ENCODE results near the gene GSTP1. TPM values are rescaled to one million over a fixed set of nuclear protein-coding genes. Genes with fewer than 3 reads are reported as not detected.
"Not testable (repeated sequence)": the region's sequence is repeated elsewhere in the genome, so short reads cannot be mapped to it uniquely, and the experiment has no call there.

GSTP1 gene
- total RNA-seq, 1 donor from 2014 or later: 1,181 TPM

GRCh38 chr11:67594480-67594879 is 10.9 kb downstream of the GSTP1 start:
- DNase-seq (ENCODE audit: extremely low read depth, low read depth, low spot score): no peak

- DNase-seq (ENCODE audit: extremely low read depth, low read depth, low spot score): no peak
These were observed 13.2 kb downstream of the GSTP1 start for GRCh38 chr11:67596753-67597300.

- not testable (repeated sequence) for DNase-seq (ENCODE audit: extremely low read depth, low read depth, low spot score)
These were observed 13.8 kb downstream of the GSTP1 start for GRCh38 chr11:67597458-67597857.

GRCh38 chr11:67597963-67598362 is 14.4 kb downstream of the GSTP1 start:
- DNase-seq (ENCODE audit: extremely low read depth, low read depth, low spot score): not testable (repeated sequence)

GRCh38 chr11:67599149-67599548 is 15.5 kb downstream of the GSTP1 start:
- no peak for DNase-seq (ENCODE audit: extremely low read depth, low read depth, low spot score)

- DNase-seq (ENCODE audit: extremely low read depth, low read depth, low spot score): no peak
These were observed 16.9 kb downstream of the GSTP1 start for GRCh38 chr11:67600324-67601029.

- DNase-seq (ENCODE audit: extremely low read depth, low read depth, low spot score): no peak
These were observed 17.5 kb downstream of the GSTP1 start for GRCh38 chr11:67601098-67601497.

GRCh38 chr11:67604119-67604518 is 20.5 kb downstream of the GSTP1 start:
- DNase-seq (ENCODE audit: extremely low read depth, low read depth, low spot score): not testable (repeated sequence)

GRCh38 chr11:67604815-67605214 is 21.2 kb downstream of the GSTP1 start:
- DNase-seq (ENCODE audit: extremely low read depth, low read depth, low spot score): no peak

GRCh38 chr11:67605231-67606011 is 21.8 kb downstream of the GSTP1 start:
- no peak for DNase-seq (ENCODE audit: extremely low read depth, low read depth, low spot score)

GRCh38 chr11:67606093-67606491 is 22.5 kb downstream of the GSTP1 start:
- no peak for DNase-seq (ENCODE audit: extremely low read depth, low read depth, low spot score)

GRCh38 chr11:67606492-67607295 is 23.1 kb downstream of the GSTP1 start, which contains the start of gene NDUFV1:
TSS of gene NDUFV1 (plus strand) at chr11:67606936. CDS start at chr11:67607005, 69 bp downstream.
- peak; percentile 34 for DNase-seq (ENCODE audit: extremely low read depth, low read depth, low spot score)

- no peak for DNase-seq (ENCODE audit: extremely low read depth, low read depth, low spot score)
These were observed 23.9 kb downstream of the GSTP1 start for GRCh38 chr11:67607507-67607906.

- no peak for DNase-seq (ENCODE audit: extremely low read depth, low read depth, low spot score)
These were observed 24.9 kb downstream of the GSTP1 start for GRCh38 chr11:67608486-67608885.

- no peak for DNase-seq (ENCODE audit: extremely low read depth, low read depth, low spot score)
These were observed 25.7 kb downstream of the GSTP1 start for GRCh38 chr11:67609316-67609715.

GRCh38 chr11:67610302-67610868 is 26.8 kb downstream of the GSTP1 start:
- DNase-seq (ENCODE audit: extremely low read depth, low read depth, low spot score): no peak

- no peak for DNase-seq (ENCODE audit: extremely low read depth, low read depth, low spot score)
These were observed 27.6 kb downstream of the GSTP1 start for GRCh38 chr11:67611165-67611564.

GRCh38 chr11:67611704-67612587 is 28.3 kb downstream of the GSTP1 start:
- DNase-seq (ENCODE audit: extremely low read depth, low read depth, low spot score): no peak

GRCh38 chr11:67612751-67613150 is 29.1 kb downstream of the GSTP1 start:
- DNase-seq (ENCODE audit: extremely low read depth, low read depth, low spot score): no peak

All from glomerular endothelial cell (primary cell).